ENCODE measurements around the gene DOC2B.

DNA sequence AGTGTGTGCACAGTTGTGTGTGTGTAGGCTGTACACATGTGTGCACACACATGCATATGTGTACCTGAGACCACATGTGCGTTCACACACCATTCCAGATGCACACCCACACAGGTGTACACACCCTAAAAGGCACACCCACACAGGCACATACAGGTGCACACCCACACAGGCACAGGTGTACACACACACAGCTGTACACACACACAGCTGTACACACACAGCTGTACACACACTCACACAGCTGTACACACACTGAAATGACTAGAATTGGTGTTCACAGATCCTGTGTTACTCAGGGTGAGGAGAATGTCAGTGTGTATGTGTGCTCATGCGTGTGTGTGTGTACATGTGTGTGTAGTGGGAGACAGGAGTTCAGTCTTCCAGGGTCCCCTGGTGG is 15.9 kb upstream of the DOC2B start:
- TF ChIP-seq POLR2A (IDR thresholded peaks at IDR 0.05; ENCODE audit: low read depth, low read length) = no peak
- TF ChIP-seq POLR2AphosphoS5 (IDR thresholded peaks at IDR 0.05; ENCODE audit: low read depth, low read length) = no peak
